AG08396 (cell line): ENCODE data around the gene PNPLA1.

Source experiments
- DNase-seq: peaks from one replicate; pipeline ENCODE4 v3.0.0; 2012; ENCODE audit warnings: low spot score, mixed read lengths

The PNPLA1 gene

GRCh38 chr6:36246506-36247268 is 23.2 kb upstream of the PNPLA1 start:
- DNase-seq, result no peak

GRCh38 chr6:36247693-36248092 is 22.2 kb upstream of the PNPLA1 start:
- DNase-seq, result no peak

- peak; percentile 31 for DNase-seq
Measured at GRCh38 chr6:36248980-36249379, 20.9 kb upstream of the PNPLA1 start.

- no peak for DNase-seq
Measured at GRCh38 chr6:36249536-36249935, 20.3 kb upstream of the PNPLA1 start.

GRCh38 chr6:36252005-36252404 is 17.9 kb upstream of the PNPLA1 start:
- DNase-seq, result no peak

- no peak for DNase-seq
Measured at GRCh38 chr6:36263390-36264000, 6.4 kb upstream of the PNPLA1 start.

- DNase-seq, result no peak
Measured at GRCh38 chr6:36265744-36266143, 4.1 kb upstream of the PNPLA1 start.

GRCh38 chr6:36266913-36267644 is 2.8 kb upstream of the PNPLA1 start:
- no peak for DNase-seq

- no peak for DNase-seq
Measured at GRCh38 chr6:36267731-36268477, 2.0 kb upstream of the PNPLA1 start.

GRCh38 chr6:36268478-36269275 is 1.2 kb upstream of the PNPLA1 start:
- DNase-seq, result peak; percentile 60

- no peak for DNase-seq
Measured at GRCh38 chr6:36272234-36272633, 2.4 kb downstream of the PNPLA1 start.

GRCh38 chr6:36273067-36273466 is 3.2 kb downstream of the PNPLA1 start:
- DNase-seq, result no peak

GRCh38 chr6:36273802-36274514 is 4.1 kb downstream of the PNPLA1 start:
- no peak for DNase-seq

GRCh38 chr6:36276581-36277536 is 7.0 kb downstream of the PNPLA1 start:
- no peak for DNase-seq

- no peak for DNase-seq
Measured at GRCh38 chr6:36277946-36278470, 8.1 kb downstream of the PNPLA1 start.

- DNase-seq, result no peak
Measured at GRCh38 chr6:36280467-36280866, 10.6 kb downstream of the PNPLA1 start.

GRCh38 chr6:36280983-36281382 is 11.1 kb downstream of the PNPLA1 start:
- no peak for DNase-seq

GRCh38 chr6:36283608-36284007 is 13.7 kb downstream of the PNPLA1 start:
- no peak for DNase-seq

GRCh38 chr6:36284359-36284758 is 14.5 kb downstream of the PNPLA1 start:
- DNase-seq, result no peak
